IPS-20b (cell line): Measurements from ENCODE around the gene CYP17A1.

Source experiments
- H3K27ac ChIP-seq: one replicate; pipeline ENCODE4 v1.5.1; 2013; ENCODE audit warnings: low read length
- H3K27me3 ChIP-seq: 2 replicates; pipeline ENCODE4 v1.6.1; 2013; ENCODE audit warnings: mild to moderate bottlenecking, low read length, inconsistent platforms; ENCODE audit not compliant: insufficient read depth
- H3K36me3 ChIP-seq: 2 replicates; pipeline ENCODE4 v1.6.1; 2013; ENCODE audit warnings: low read depth, mild to moderate bottlenecking, inconsistent platforms, low read length, moderate library complexity; ENCODE audit not compliant: insufficient read depth
- H3K4me1 ChIP-seq: 2 replicates; pipeline ENCODE4 v1.6.1; 2013; ENCODE audit warnings: mild to moderate bottlenecking, control low read depth, inconsistent platforms, low read length, moderate library complexity; ENCODE audit not compliant: insufficient read depth
- H3K4me3 ChIP-seq: 2 replicates; pipeline ENCODE4 v1.5.1; 2013; ENCODE audit warnings: mild to moderate bottlenecking, low read length, inconsistent platforms
- H3K9ac ChIP-seq: 2 replicates; pipeline ENCODE4 v1.6.1; 2013; ENCODE audit warnings: low read depth, mild to moderate bottlenecking, inconsistent platforms, low read length, moderate library complexity
- H3K9me3 ChIP-seq: 2 replicates; pipeline ENCODE4 v1.6.1; 2013; ENCODE audit warnings: mild to moderate bottlenecking, low read depth, low read length, inconsistent platforms; ENCODE audit not compliant: insufficient read depth

CYP17A1 gene

GRCh38 chr10:102837230-102837721, at the start of gene CYP17A1:
Gene CYP17A1, minus strand, starts transcription at chr10:102837413. Its CDS starts 52 bp downstream, at chr10:102837361.
- Histone ChIP-seq H3K27me3 (no peaks in the 10 kb centered on the region), H3K4me3 (no peak within 1 kb of the TSS), H3K4me1 (no peaks in the 10 kb centered on the region), H3K9ac (no peak within 1 kb of the TSS), H3K27ac (no peak within 1 kb of the TSS), H3K9me3 (no peaks in the 10 kb centered on the region), H3K36me3 (no peaks in the 10 kb centered on the region)

- no peaks in the 10 kb centered on the region for H3K9me3 ChIP-seq
- H3K27ac ChIP-seq = no peak overlapping the region
- H3K4me1 ChIP-seq = no peaks in the 10 kb centered on the region
- no peak overlapping the region for H3K4me3 ChIP-seq
- no peak overlapping the region for H3K9ac ChIP-seq
- no peaks in the 10 kb centered on the region for H3K27me3 ChIP-seq
- peaks cover 9% of the 10 kb centered on the region; the same call in 1 of the 2 replicates for H3K36me3 ChIP-seq
Measured at GRCh38 chr10:102880256-102880655, 43.0 kb upstream of the CYP17A1 start.

GRCh38 chr10:102878629-102879028, 41.4 kb upstream of the CYP17A1 start:
- Histone ChIP-seq H3K4me3 (no peak overlapping the region), H3K36me3 (peaks cover 13% of the 10 kb centered on the region; the same call in 1 of the 2 replicates), H3K9me3 (no peaks in the 10 kb centered on the region), H3K4me1 (no peaks in the 10 kb centered on the region), H3K27me3 (no peaks in the 10 kb centered on the region), H3K9ac (no peak overlapping the region), H3K27ac (no peak overlapping the region)

GRCh38 chr10:102876747-102877153, 39.5 kb upstream of the CYP17A1 start:
- Histone ChIP-seq H3K36me3 (peaks cover 13% of the 10 kb centered on the region; the same call in 1 of the 2 replicates), H3K9ac (no peak overlapping the region), H3K4me3 (no peak overlapping the region), H3K9me3 (no peaks in the 10 kb centered on the region), H3K4me1 (no peaks in the 10 kb centered on the region), H3K27me3 (no peaks in the 10 kb centered on the region), H3K27ac (no peak overlapping the region)

GRCh38 chr10:102872163-102872562, 35.0 kb upstream of the CYP17A1 start:
- H3K9ac ChIP-seq = no peak overlapping the region
- H3K27ac ChIP-seq = no peak overlapping the region
- peaks cover 3% of the 10 kb centered on the region; the same call in 1 of the 2 replicates for H3K27me3 ChIP-seq
- H3K4me1 ChIP-seq = no peaks in the 10 kb centered on the region
- H3K36me3 ChIP-seq = peaks cover 4% of the 10 kb centered on the region; the same call in 1 of the 2 replicates
- no peaks in the 10 kb centered on the region for H3K9me3 ChIP-seq
- no peak overlapping the region for H3K4me3 ChIP-seq

- Histone ChIP-seq H3K27me3 (peaks cover 3% of the 10 kb centered on the region; the same call in 1 of the 2 replicates), H3K9ac (peak overlapping the region; percentile 87; the same call in 1 of the 2 replicates), H3K36me3 (peaks cover 4% of the 10 kb centered on the region; the same call in 1 of the 2 replicates), H3K4me1 (no peaks in the 10 kb centered on the region), H3K4me3 (peak overlapping the region; percentile 73), H3K27ac (no peak overlapping the region), H3K9me3 (no peaks in the 10 kb centered on the region)
Measured at GRCh38 chr10:102870221-102870620, 33.0 kb upstream of the CYP17A1 start.

GRCh38 chr10:102869258-102870198, 32.3 kb upstream of the CYP17A1 start, which contains the start of gene AS3MT:
Gene AS3MT, plus strand, starts transcription at chr10:102869470. Its CDS starts 123 bp downstream, at chr10:102869593.
- no peaks in the 10 kb centered on the region for H3K4me1 ChIP-seq
- H3K9ac ChIP-seq = peak within 1 kb of the TSS; percentile 87; the same call in 1 of the 2 replicates
- H3K27ac ChIP-seq = no peak within 1 kb of the TSS

GRCh38 chr10:102868911-102869257, 31.7 kb upstream of the CYP17A1 start:
- peak overlapping the region; percentile 67; the same call in 1 of the 2 replicates for H3K9ac ChIP-seq
- no peaks in the 10 kb centered on the region for H3K9me3 ChIP-seq
- peak overlapping the region; percentile 73 for H3K4me3 ChIP-seq
- no peak overlapping the region for H3K27ac ChIP-seq
- H3K27me3 ChIP-seq = peaks cover 3% of the 10 kb centered on the region; the same call in 1 of the 2 replicates
- no peaks in the 10 kb centered on the region for H3K4me1 ChIP-seq
- no peaks in the 10 kb centered on the region for H3K36me3 ChIP-seq

More at GRCh38 chr10:102869258-102870198, 32.3 kb upstream of the CYP17A1 start, which contains the start of gene AS3MT:
- Histone ChIP-seq H3K27me3 (peaks cover 3% of the 10 kb centered on the region; the same call in 1 of the 2 replicates), H3K9me3 (no peaks in the 10 kb centered on the region), H3K36me3 (no peaks in the 10 kb centered on the region), H3K4me3 (peak within 1 kb of the TSS; percentile 73)

GRCh38 chr10:102865620-102866019, 28.4 kb upstream of the CYP17A1 start:
- Histone ChIP-seq H3K4me1 (no peaks in the 10 kb centered on the region), H3K27ac (no peak overlapping the region), H3K9ac (no peak overlapping the region), H3K9me3 (no peaks in the 10 kb centered on the region), H3K36me3 (no peaks in the 10 kb centered on the region; the same call in 1 of the 2 replicates), H3K27me3 (peaks cover 3% of the 10 kb centered on the region; the same call in 1 of the 2 replicates), H3K4me3 (no peak overlapping the region)

- Histone ChIP-seq H3K27me3 (no peaks in the 10 kb centered on the region), H3K4me1 (no peaks in the 10 kb centered on the region), H3K4me3 (no peak overlapping the region), H3K36me3 (no peaks in the 10 kb centered on the region; the same call in 1 of the 2 replicates), H3K9ac (no peak overlapping the region), H3K27ac (no peak overlapping the region), H3K9me3 (no peaks in the 10 kb centered on the region)
Measured at GRCh38 chr10:102863660-102864059, 26.4 kb upstream of the CYP17A1 start.

GRCh38 chr10:102859911-102860310, 22.7 kb upstream of the CYP17A1 start:
- no peak overlapping the region for H3K27ac ChIP-seq
- peaks cover 2% of the 10 kb centered on the region; the same call in 1 of the 2 replicates for H3K4me1 ChIP-seq
- H3K27me3 ChIP-seq = no peaks in the 10 kb centered on the region
- H3K4me3 ChIP-seq = no peak overlapping the region
- H3K9ac ChIP-seq = no peak overlapping the region
- no peaks in the 10 kb centered on the region for H3K9me3 ChIP-seq
- H3K36me3 ChIP-seq = no peaks in the 10 kb centered on the region; the same call in 1 of the 2 replicates
